Measurements from ENCODE around the gene GGA1.

GRCh38 chr22:37659897-37660708, 51.5 kb downstream of the GGA1 start:
- no peak for TF ChIP-seq CTCF (IDR thresholded peaks at IDR 0.05)
- no peak for TF ChIP-seq POLR2A (IDR thresholded peaks at IDR 0.05)

All from heart left ventricle (tissue), 13 donors.